HepG2 (cell line): ENCODE data around the gene DPY19L3. TPM values are rescaled to one million over a fixed set of nuclear protein-coding genes. Genes with fewer than 3 reads are reported as not detected.

Source experiments
- AHR ChIP-seq: IDR thresholded peaks from 2 replicates; pipeline ENCODE4 v1.6.1; 2018; ENCODE audit warnings: missing genetic modification reagents, missing compliant biosample characterization
- ATM ChIP-seq: fragments of 450-650 bp; IDR thresholded peaks from 2 replicates; pipeline ENCODE4 v1.7.1; 2017; ENCODE audit warnings: mild to moderate bottlenecking, borderline replicate concordance
- CBX2 ChIP-seq, 2 experiments: fragments of 200-600 bp in 1 of 2; sonication (generic); formaldehyde crosslinking in 1 of 2; IDR thresholded peaks; 2 replicates each; pipeline versions ENCODE4 v1.7.0 to v1.8.1; 2018 to 2022; ENCODE audit warnings: low read depth in 2 of 2, low read length in 1 of 2, mild to moderate bottlenecking in 1 of 2, missing genetic modification reagents in 1 of 2
- CENPT ChIP-seq: sonication (generic); formaldehyde crosslinking; IDR thresholded peaks from 2 replicates; pipeline ENCODE4 v1.8.0; 2022; ENCODE audit warnings: low read depth, mild to moderate bottlenecking, moderate library complexity, missing genetic modification reagents
- CHCHD3 ChIP-seq: sonication (generic); formaldehyde crosslinking; IDR thresholded peaks from 2 replicates; pipeline ENCODE4 v1.8.0; 2022; ENCODE audit warnings: mild to moderate bottlenecking, missing genetic modification reagents, moderate library complexity
- IKZF1 ChIP-seq: fragments of 450-650 bp; IDR thresholded peaks from 2 replicates; pipeline ENCODE4 v1.7.1; 2016
- KDM5B ChIP-seq: sonication (generic); formaldehyde crosslinking; IDR thresholded peaks from 2 replicates; pipeline ENCODE4 v1.4.0; 2020; ENCODE audit warnings: missing genetic modification reagents, mild to moderate bottlenecking, borderline replicate concordance
- KLF9 ChIP-seq: IDR thresholded peaks from 2 replicates; pipeline ENCODE4 v1.6.1; 2016; ENCODE audit warnings: low read depth
- MIER3 ChIP-seq: IDR thresholded peaks from 2 replicates; pipeline ENCODE4 v1.6.1; 2016; ENCODE audit warnings: missing compliant biosample characterization, borderline replicate concordance
- MLXIP ChIP-seq: sonication (generic); formaldehyde crosslinking; IDR thresholded peaks from 2 replicates; pipeline ENCODE4 v1.9.0; 2021; ENCODE audit warnings: missing genetic modification reagents, borderline replicate concordance
- MTA1 ChIP-seq: sonication (generic); formaldehyde crosslinking; IDR thresholded peaks from 2 replicates; pipeline ENCODE4 v1.4.0; 2020; ENCODE audit warnings: missing genetic modification reagents, mild to moderate bottlenecking, borderline replicate concordance
- NFE2L1 ChIP-seq: sonication (generic); formaldehyde crosslinking; IDR thresholded peaks from 2 replicates; pipeline ENCODE4 v1.4.0; 2020; ENCODE audit warnings: missing genetic modification reagents, mild to moderate bottlenecking, borderline replicate concordance
- POGK ChIP-seq: sonication (generic); formaldehyde crosslinking; conservative IDR thresholded peaks from 2 replicates; pipeline ENCODE4 v1.8.0; 2022; ENCODE audit warnings: mild to moderate bottlenecking, moderate library complexity, missing genetic modification reagents
- RBM22 ChIP-seq: fragments of 200-400 bp; formaldehyde crosslinking; optimal IDR thresholded peaks from 2 replicates; pipeline ENCODE3; 2017; ENCODE audit warnings: mild to moderate bottlenecking, low read length, moderate library complexity
- ZBTB38 ChIP-seq: sonication (generic); formaldehyde crosslinking; IDR thresholded peaks from 2 replicates; pipeline ENCODE4 v1.5.1; 2020; ENCODE audit warnings: mild to moderate bottlenecking, missing genetic modification reagents
- ZNF253 ChIP-seq: sonication (generic); formaldehyde crosslinking; IDR thresholded peaks from 2 replicates; pipeline ENCODE4 v1.8.0; 2022; ENCODE audit warnings: mild to moderate bottlenecking, missing genetic modification reagents, borderline replicate concordance
- ZNF264 ChIP-seq: sonication (generic); formaldehyde crosslinking; IDR thresholded peaks from 2 replicates; pipeline ENCODE4 v1.4.0; 2020; ENCODE audit warnings: missing genetic modification reagents
- ZNF275 ChIP-seq: sonication (generic); formaldehyde crosslinking; IDR thresholded peaks from 2 replicates; pipeline ENCODE4 v1.8.0; 2022; ENCODE audit warnings: missing genetic modification reagents, mild to moderate bottlenecking, inconsistent platforms, borderline replicate concordance
- ZNF503 ChIP-seq: sonication (generic); formaldehyde crosslinking; IDR thresholded peaks from 2 replicates; pipeline ENCODE4 v1.4.0; 2020; ENCODE audit warnings: missing genetic modification reagents
- ZNF780A ChIP-seq: sonication (generic); formaldehyde crosslinking; IDR thresholded peaks from 2 replicates; pipeline ENCODE4 v1.8.0; 2022; ENCODE audit warnings: mild to moderate bottlenecking, missing genetic modification reagents, moderate library complexity
- ZNF850 ChIP-seq: sonication (generic); formaldehyde crosslinking; conservative IDR thresholded peaks from 2 replicates; pipeline ENCODE4 v1.9.0; 2021; ENCODE audit warnings: mild to moderate bottlenecking, missing genetic modification reagents
- ZSCAN30 ChIP-seq: sonication (generic); formaldehyde crosslinking; IDR thresholded peaks from 2 replicates; pipeline ENCODE4 v1.5.0; 2020; ENCODE audit warnings: mild to moderate bottlenecking, missing genetic modification reagents
- polyA plus RNA-seq, 8 experiments: library from polyadenylated mRNA; depleted of rRNA in 3 of 8; stranded (reverse) in 7 of 8; unstranded in 1 of 8; fragments of >200 nt; fragmentation: Illumina TruSeq in 4 of 8; extraction: Trizol in 4 of 8; gene quantifications; 2 replicates each; pipeline versions ENCODE4 v1.2.1 to v1.2.3, GENCODE V29; 2011 to 2016; ENCODE audit warnings: low read depth in 4 of 8, missing spikeins in 1 of 8, mixed read lengths in 1 of 8; ENCODE audit not compliant: insufficient read depth in 1 of 8
- total RNA-seq, 5 experiments: library from RNA; depleted of rRNA; stranded (reverse); fragments of >200 nt; fragmentation: Illumina TruSeq; extraction: Trizol; gene quantifications; 2 replicates each; pipeline ENCODE4 v1.2.3, GENCODE V29; 2016; ENCODE audit warnings: low read depth in 1 of 5

The DPY19L3 gene
- total and polyA plus RNA-seq, 2 of the 13 experiments (the other 11 are each of a cell fraction or from before 2014, with no cell fraction given) = 21.6 to 25.2 TPM

- TF ChIP-seq ZNF503 (CRISPR knock-in tag) (no peak), MTA1 (CRISPR knock-in tag) (no peak), KDM5B (CRISPR knock-in tag) (peak; percentile 92), IKZF1 (no peak), ZNF253 (CRISPR knock-in tag) (no peak), ATM (no peak), ZSCAN30 (CRISPR knock-in tag) (no peak), CBX2 (IDR thresholded peaks at IDR 0.05; ENCODE audit: low read depth, low read length) (no peak), CBX2 (CRISPR knock-in tag; IDR thresholded peaks at IDR 0.05; ENCODE audit: low read depth) (no peak), POGK (peak; percentile 21; the same call in 1 of the 2 replicates), ZNF275 (CRISPR knock-in tag) (no peak), ZNF264 (CRISPR knock-in tag) (no peak; the same call in 1 of the 2 replicates), AHR (CRISPR knock-in tag) (no peak; the same call in 1 of the 2 replicates), ZNF850 (peak; percentile 40; the same call in 1 of the 2 replicates), MIER3 (CRISPR knock-in tag) (no peak), RBM22 (no peak), CENPT (CRISPR knock-in tag) (no peak), KLF9 (no peak), ZNF780A (CRISPR knock-in tag) (peak; percentile 20; the same call in 1 of the 2 replicates), ZBTB38 (no peak), MLXIP (CRISPR knock-in tag) (no peak), CHCHD3 (no peak), NFE2L1 (CRISPR knock-in tag) (no peak)
These were observed 588 bp upstream of the DPY19L3 start (continued) for GRCh38 chr19:32404933-32405430.
